NCI-H2171 treated with DMSO at 0.1 percent for 48 hours (cell line): ENCODE measurements around the gene YWHAG.
"Not testable (repeated sequence)": the region's sequence is repeated elsewhere in the genome, so short reads cannot be mapped to it uniquely, and the experiment has no call there.

Experiments used
- DNase-seq: peaks from one replicate; lab custom pipeline; 2025; lab: John Stamatoyannopoulos, UW

Gene YWHAG

DNA sequence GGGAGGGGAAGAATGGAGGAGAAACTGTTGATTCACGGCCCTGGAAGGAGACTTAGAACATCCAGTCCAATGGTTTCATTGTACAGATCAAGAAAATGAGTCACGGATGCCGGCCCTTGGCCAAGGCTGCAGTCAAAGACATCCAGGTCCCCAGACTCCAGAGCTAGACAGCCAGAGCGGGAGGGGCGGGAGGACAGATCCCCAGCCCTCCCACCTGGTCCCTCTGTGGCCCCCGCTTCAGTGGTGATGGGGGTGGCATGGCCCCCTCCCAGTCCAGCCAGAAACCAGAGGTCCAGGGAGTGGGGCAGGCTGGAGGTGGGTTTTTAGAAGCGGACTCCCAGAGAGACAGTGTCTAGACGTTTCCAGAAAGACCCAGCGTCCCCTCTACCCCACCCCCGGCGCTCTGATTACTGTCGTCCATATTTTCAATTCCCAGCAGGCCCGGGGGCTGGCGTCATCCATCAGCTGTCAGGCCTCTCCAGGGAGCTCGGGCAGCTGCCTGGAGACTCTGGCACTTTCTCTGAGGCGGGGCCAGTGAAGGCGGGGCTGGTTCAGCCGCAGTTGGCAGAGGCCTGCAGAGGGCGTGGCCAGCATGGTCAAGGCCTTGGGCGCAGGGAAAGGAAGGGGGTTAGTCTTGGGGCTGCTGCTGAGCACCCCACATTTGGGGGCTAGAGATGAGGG is 64.3 kb downstream of the YWHAG start:
- DNase-seq, result peak; percentile 94

GRCh38 chr7:76293407-76293901 is 65.3 kb downstream of the YWHAG start:
- no peak for DNase-seq

- DNase-seq, result not testable (repeated sequence)
Measured at GRCh38 chr7:76292911-76293310, 65.9 kb downstream of the YWHAG start.

- no peak for DNase-seq
Measured at GRCh38 chr7:76292213-76292573, 66.6 kb downstream of the YWHAG start.

GRCh38 chr7:76291351-76292212 is 67.2 kb downstream of the YWHAG start:
- peak; percentile 70 for DNase-seq

GRCh38 chr7:76290847-76291350 is 67.9 kb downstream of the YWHAG start:
- not testable (repeated sequence) for DNase-seq

- no peak for DNase-seq
Measured at GRCh38 chr7:76286842-76287403, 71.9 kb downstream of the YWHAG start.

- no peak for DNase-seq
Measured at GRCh38 chr7:76285604-76286374, 73.0 kb downstream of the YWHAG start.

- no peak for DNase-seq
Measured at GRCh38 chr7:76283254-76284159, 75.3 kb downstream of the YWHAG start.

DNA sequence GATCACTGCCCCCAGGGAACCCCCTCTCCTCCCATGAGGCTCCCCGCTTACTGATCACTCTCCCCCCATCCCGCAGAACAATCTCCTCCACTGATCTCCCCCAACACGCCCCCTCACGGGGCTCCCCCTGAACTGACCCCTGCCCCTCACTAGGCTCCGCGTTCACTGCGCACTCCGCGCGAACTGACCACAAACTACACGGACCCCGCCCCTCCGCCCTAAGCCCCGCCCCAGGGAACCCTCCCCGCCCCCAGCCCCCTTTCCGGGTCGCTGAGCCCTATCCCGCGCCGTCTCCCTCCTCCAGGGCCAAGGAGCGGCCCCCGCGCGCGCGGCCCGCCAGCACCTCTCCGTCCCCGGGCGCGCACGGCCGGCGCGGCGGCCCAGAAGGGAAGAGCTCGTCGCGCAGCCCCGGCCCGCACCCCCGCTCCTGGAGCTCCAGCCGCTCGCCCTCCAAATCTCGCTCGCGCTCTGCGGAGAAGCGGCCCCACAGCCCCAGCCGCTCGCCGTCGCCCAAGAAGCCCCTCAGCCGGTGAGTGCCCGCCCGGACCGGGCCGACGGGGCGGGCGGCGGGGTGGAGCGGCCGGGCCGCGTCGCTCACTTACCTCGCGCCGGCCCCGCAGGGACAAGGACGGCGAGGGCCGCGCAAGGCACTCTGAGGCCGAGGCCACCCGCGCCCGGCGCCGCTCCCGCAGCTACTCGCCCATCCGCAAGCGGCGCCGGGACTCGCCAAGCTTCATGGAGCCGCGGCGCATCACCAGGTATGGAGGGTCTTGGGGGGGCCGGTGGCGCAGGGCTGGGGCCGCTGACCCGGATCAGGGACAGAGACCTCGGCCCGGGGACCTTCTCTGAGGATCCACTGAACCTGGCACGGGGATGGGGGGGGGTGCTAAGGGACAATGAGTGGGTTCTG is 76.2 kb downstream of the YWHAG start:
- no peak for DNase-seq

DNA sequence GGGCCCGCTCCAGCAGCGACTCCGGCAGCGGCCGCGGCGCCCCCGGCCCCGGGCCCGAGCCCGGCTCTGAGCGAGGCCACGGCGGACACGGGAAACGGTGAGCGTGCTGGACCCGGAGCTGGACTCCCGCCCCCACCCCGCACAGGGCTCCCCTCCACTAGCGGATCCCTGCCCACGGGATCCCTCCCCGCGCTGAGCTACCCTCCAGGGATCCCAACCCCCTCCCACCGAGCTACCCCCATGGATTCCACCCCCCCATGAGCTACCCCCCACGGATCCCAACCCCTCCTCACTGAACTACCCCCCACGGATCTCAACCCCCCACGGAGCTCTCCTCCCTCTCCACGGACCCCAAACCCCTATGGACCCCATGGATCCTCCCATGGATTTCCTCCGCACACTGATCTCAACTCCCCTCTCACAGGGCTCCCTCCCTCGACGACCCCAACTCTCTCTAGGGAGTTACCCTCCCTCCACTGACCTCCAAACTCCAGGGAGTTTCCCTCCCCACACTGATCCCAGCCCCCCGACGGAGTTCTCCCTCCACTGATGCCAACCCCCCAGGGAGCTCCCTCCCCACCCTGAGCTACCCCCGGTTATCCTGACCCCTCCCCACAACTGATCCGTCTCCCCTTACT is 77.0 kb downstream of the YWHAG start:
- no peak for DNase-seq

GRCh38 chr7:76281006-76281705 is 77.6 kb downstream of the YWHAG start:
- no peak for DNase-seq

DNA sequence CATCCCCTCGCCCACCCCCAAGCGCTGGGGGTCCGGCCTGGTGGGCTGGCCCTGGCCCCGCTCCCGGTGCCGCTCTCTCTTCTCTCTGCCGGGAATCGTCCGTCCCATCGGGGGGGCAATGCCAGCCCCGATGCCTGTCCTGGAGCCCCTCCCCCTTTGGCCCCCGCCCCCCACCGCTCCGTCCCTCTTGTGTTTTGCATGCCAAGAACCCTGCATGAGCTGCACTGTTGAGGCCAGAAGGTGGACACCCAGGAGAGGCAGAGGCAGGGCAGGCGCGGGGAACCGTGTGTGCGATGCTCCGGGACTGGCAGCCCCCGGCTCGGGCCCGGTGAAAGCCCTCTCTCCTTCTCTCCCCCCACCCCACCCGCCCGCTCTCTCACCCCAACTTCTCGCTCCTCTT is 78.4 kb downstream of the YWHAG start:
- DNase-seq, result no peak

DNA sequence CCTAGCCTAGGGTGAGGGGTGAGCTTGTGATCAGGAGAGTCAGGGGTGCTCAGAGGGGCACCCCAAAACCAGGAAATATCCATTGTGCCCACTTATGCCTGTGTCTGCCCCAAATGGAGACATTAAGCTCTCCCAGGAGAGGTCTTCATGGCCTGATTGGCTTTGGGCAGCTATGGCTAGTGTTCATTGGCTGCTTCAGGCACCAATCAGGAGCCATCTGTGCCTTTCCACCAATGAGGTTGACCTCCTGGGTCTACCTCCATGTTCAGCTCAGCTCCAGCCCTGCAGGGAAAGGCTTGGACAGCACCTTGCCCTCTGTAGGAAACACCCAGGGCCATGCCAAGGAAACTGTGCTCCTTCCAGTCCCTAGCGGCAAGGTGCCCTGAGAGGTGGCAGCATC is 80.3 kb downstream of the YWHAG start:
- peak; percentile 11 for DNase-seq
